PC-9 (cell line): ENCODE data around the gene HS6ST1.

Experiments
- EZH2 ChIP-seq: fragments of 200-600 bp; sonication (generic); IDR thresholded peaks from 2 replicates; pipeline ENCODE4 v1.8.0; 2017; ENCODE audit warnings: antibody characterized with exemption, low read depth
- TF ChIP-seq, protein P1 (sequence below): fragments of 200-600 bp; sonication (generic); conservative IDR thresholded peaks from 2 replicates; pipeline ENCODE4 v1.6.1; 2017; ENCODE audit warnings: mixed run types, antibody characterized with exemption, mild to moderate bottlenecking, moderate library complexity

DNA sequence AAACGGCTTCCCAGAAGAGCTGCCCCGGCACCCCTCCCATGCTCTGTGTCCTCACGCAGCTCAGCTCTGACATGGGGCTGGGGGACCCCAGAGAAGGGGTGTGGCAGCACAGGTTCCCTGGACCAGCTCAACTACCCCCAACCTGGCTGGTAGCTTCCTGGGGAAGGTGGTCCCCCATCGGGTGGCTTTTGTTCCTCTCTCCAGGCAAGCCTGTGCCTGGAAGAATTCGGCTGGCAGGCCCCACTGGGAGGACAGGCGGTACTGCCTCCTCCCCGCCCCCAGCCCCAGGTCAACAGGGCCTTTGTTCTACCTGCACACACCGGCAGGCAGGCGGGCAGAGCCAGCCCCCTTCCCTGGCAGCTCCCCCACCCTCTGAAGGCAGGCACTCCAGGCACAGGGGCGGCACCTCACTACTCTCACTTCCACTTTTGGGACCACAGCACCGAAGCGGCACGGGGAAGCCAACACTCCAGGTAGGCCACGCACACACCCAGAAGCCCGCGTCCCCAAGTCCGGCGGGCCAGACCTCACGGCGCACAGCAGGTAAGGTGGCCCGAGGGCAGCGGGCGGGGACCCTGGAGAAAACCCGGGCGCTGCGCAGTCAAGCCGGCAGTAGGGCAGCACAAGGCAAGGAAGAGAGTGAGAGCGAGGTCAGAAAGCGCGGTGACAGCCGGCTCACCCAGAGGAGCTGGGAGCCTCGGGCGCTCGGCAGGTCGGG lies 1.3 kb downstream of the HS6ST1 start:
- TF ChIP-seq, protein P1, sequence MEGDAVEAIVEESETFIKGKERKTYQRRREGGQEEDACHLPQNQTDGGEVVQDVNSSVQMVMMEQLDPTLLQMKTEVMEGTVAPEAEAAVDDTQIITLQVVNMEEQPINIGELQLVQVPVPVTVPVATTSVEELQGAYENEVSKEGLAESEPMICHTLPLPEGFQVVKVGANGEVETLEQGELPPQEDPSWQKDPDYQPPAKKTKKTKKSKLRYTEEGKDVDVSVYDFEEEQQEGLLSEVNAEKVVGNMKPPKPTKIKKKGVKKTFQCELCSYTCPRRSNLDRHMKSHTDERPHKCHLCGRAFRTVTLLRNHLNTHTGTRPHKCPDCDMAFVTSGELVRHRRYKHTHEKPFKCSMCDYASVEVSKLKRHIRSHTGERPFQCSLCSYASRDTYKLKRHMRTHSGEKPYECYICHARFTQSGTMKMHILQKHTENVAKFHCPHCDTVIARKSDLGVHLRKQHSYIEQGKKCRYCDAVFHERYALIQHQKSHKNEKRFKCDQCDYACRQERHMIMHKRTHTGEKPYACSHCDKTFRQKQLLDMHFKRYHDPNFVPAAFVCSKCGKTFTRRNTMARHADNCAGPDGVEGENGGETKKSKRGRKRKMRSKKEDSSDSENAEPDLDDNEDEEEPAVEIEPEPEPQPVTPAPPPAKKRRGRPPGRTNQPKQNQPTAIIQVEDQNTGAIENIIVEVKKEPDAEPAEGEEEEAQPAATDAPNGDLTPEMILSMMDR: no peak
- TF ChIP-seq EZH2: no peak
